Kidney tubule cell (primary cell): ENCODE data around the gene PIK3R3.

ENCODE experiments used
- DNase-seq: peaks from one replicate; pipeline ENCODE4 v3.0.0-alpha.2; 2018; ENCODE audit warnings: low spot score

The PIK3R3 gene

GRCh38 chr1:46132529-46133180 lies at the start of gene PIK3R3:
Gene PIK3R3, minus strand, starts transcription at chr1:46132629. Its CDS starts 677 bp downstream, at chr1:46131952.
- peak; percentile 99 for DNase-seq

GRCh38 chr1:46181343-46182260 lies 49.2 kb upstream of the PIK3R3 start:
- DNase-seq, result peak; percentile 81

- DNase-seq, result peak; percentile 91
These were observed 47.7 kb upstream of the PIK3R3 start for GRCh38 chr1:46180082-46180616.

GRCh38 chr1:46179138-46180081 lies 47.0 kb upstream of the PIK3R3 start:
- peak; percentile 91 for DNase-seq

GRCh38 chr1:46176211-46176865 lies 43.9 kb upstream of the PIK3R3 start, which contains the start of gene P3R3URF:
Gene P3R3URF, minus strand, starts transcription at chr1:46176488. Its CDS starts 17 bp downstream, at chr1:46176471.
- DNase-seq, result no peak

- peak; percentile 58 for DNase-seq
These were observed 42.8 kb upstream of the PIK3R3 start for GRCh38 chr1:46175243-46175642.

- peak; percentile 52 for DNase-seq
These were observed 42.2 kb upstream of the PIK3R3 start, which contains the start of gene TSPAN1 for GRCh38 chr1:46174448-46175231. Gene TSPAN1, plus strand, starts transcription at chr1:46175087. Its CDS starts 6,021 bp downstream, at chr1:46181108.

- no peak for DNase-seq
These were observed 41.0 kb upstream of the PIK3R3 start for GRCh38 chr1:46173361-46173856.

GRCh38 chr1:46172321-46172720 lies 39.9 kb upstream of the PIK3R3 start:
- DNase-seq, result no peak

- peak; percentile 59 for DNase-seq
These were observed 39.4 kb upstream of the PIK3R3 start for GRCh38 chr1:46171871-46172270.

- peak; percentile 67 for DNase-seq
These were observed 38.9 kb upstream of the PIK3R3 start for GRCh38 chr1:46171351-46171750.

GRCh38 chr1:46169811-46170454 lies 37.5 kb upstream of the PIK3R3 start:
- DNase-seq, result no peak

- no peak for DNase-seq
These were observed 36.0 kb upstream of the PIK3R3 start for GRCh38 chr1:46168477-46168876.

GRCh38 chr1:46166521-46167462 lies 34.4 kb upstream of the PIK3R3 start:
- no peak for DNase-seq

GRCh38 chr1:46160212-46160611 lies 27.8 kb upstream of the PIK3R3 start:
- DNase-seq, result no peak

- no peak for DNase-seq
These were observed 27.1 kb upstream of the PIK3R3 start for GRCh38 chr1:46159516-46159915.

- DNase-seq, result no peak
These were observed 26.2 kb upstream of the PIK3R3 start for GRCh38 chr1:46158312-46159281.
